NCI-H187 (cell line): Measurements from ENCODE around the gene DOCK8.
"Not testable (repeated sequence)": the region's sequence is repeated elsewhere in the genome, so short reads cannot be mapped to it uniquely, and the experiment has no call there.

Experiments
- DNase-seq, 2 experiments: peaks; one replicate each; lab custom pipeline; 2025; lab: John Stamatoyannopoulos, UW

The DOCK8 gene

DNA sequence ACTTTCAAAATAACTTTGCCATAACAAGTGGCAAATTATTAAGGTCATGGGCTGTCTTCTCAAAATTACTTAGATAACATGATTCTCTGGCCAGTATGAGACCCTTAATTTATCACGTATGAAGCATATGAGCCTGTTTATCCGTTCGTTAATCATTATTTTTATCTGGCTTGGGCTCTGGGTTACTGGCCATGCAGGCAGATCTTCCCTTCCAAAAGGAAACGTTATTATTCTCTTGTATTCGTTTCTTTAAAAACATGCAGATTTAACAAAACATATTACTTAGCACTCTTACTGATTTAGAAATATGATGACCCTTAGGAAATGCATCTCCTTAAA lies 148.6 kb downstream of the DOCK8 start:
- no peak for DNase-seq

DNA sequence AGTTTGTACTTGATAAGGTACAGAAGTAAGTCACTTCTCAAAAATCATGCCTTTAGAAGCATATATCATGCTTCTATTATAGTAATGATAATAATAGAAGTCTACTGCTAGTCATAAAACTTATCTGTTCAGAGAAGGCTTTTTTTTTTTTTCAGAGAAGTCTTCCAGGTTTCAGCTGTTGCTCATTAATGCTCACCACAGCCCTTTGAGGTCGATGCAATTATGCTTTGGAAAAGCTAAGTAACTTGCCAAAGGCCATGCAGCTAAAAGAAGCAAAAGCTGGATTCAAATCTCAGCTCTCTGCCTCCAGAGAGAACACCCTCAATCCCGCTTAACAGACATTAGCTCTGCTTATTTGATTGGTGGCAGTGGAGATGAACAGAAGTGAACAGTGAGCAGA lies 150.8 kb downstream of the DOCK8 start:
- no peak for DNase-seq

DNA sequence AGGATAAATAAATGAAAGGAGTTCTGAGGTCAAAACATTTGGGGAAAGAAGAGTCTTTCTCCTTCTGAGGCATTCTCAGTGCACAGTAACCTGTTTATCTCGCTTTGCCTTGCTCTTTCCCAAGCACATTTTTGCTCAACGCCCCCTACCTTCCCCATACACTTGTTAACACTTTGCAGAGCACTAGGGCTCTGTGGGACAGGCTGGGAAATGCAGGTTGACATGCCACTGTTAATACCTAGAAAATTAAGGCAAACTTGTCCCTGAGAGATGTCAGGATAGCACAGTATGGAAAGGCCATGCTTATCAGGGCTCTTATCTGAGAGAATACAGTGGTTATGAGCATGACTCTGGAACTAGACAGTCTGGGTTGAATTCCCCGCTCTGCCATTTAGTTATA lies 152.0 kb downstream of the DOCK8 start:
- no peak for DNase-seq

DNA sequence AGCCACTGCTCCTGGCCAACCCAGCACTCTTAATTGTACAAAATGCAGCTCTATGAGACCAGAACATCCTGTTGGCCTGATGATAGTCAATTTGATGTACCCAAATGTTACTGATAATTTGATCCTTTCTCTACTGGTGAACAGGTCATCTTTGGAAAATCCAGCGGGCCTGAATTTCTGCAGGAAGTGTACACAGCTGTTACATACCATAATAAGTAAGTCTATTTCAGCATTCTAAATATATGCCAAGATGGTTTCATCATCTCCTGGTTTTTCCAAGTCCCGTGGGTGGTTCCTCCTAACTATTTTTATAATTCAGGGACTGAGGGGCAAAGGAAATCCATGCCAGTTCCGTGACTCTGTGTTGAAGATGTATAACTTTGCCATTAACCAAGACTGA lies 155.4 kb downstream of the DOCK8 start:
- no peak for DNase-seq

DNA sequence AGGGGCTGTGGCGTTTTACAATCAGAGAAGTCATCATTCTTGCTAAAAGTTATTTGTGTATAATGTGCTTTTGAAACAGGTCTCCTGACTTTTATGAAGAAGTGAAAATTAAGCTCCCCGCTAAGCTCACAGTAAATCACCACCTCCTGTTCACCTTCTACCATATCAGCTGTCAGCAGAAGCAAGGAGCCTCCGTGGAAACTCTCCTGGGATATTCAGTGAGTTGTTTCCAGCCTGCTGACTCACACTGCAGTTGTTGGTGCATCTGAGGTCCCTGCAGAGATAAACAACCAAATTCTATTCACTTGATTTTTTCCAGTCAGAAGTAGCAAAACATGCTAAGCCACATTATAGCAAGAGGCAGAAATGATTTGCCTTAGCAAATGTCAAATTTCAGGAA lies 156.7 kb downstream of the DOCK8 start:
- no peak for DNase-seq

DNA sequence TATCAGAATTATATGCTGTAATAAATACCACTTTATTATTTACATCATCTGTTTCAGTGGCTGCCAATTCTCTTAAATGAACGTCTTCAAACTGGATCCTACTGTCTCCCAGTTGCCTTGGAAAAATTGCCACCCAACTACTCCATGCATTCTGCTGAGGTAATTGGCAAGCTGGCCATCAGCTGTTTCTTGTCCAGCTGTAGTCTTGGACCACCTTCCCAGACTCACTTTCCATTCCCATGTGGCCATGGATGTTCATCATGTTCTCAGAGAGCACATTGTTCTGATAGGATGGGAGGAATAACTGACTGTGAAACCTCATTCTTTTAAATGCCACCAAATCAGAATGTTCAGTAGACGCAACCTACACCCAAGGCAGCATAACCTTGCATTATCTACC lies 157.5 kb downstream of the DOCK8 start:
- no peak for DNase-seq

DNA sequence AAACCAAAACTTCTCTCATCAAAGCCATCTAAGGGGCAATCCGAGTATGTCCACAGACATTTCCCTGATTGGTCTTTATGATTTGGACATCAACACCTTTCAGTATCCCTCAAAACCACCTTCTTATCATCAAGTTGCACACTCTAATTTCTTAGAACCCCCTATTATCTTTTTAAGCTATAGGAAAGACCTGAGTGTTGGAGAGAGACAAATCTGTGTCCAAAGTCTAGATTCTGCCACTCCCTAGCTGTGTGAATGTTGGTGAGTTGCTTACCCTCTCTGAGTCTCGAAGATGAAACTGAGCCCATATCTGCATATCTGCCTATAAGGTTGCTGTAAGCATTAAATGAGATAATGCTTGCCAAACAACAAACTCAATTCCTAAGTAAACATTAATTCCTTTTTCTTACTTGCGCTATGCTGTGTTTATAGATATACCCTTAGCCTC lies 159.1 kb downstream of the DOCK8 start:
- no peak for DNase-seq

DNA sequence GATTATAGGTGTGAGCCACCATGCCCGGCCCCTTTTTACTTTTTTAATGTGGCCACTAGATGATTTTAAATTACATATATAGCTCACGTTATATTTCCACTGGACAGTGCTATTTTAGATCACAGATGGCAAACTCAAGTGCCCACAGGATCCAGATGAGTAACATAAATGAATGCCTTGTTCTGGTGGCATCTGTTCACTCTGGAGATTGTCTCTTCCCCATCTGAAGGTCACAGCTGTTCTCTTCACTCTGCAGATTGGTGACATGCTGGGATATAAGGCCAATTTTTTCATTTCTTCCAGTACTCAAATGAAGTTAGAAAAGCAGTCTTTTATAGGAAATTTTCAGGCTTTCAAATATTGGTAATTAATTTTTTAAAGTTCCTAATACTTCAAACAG lies 160.1 kb downstream of the DOCK8 start:
- no peak for DNase-seq

DNA sequence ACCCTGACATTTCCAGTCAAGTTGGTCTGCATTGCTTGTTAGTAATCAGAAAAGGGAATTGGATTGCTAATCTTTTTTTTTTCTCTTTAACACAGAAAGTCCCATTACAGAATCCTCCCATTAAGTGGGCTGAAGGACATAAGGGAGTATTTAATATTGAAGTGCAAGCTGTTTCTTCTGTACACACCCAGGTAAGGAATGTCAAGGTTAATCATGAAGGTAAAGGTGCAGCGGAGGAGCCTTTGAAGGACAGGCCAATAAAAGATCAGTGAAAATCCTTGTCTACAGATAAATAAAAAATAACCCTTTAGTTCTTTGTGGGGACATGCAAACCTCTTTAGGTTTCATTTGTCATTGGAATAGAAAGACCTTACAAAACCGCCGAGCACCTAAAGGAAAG lies 161.4 kb downstream of the DOCK8 start:
- no peak for DNase-seq

DNA sequence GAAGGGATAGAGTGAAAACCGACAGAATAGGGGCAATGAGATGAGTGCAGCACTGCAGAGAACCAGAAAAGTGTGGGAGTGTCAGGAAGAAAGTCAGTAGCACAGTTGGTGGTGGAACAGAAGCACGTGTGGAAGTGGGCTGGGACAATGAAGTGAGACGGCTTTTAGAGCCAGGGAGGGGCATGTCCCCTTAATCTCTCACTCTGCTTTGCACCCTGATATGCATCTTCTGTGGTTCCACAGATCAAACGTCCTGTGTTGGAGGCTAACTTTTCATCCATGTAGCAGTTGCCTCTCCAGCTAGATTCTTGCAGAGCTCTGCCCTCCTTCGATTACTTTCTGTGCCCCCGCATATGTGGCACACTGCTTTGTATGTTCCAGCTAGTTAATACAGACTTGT lies 163.6 kb downstream of the DOCK8 start:
- no peak for DNase-seq

DNA sequence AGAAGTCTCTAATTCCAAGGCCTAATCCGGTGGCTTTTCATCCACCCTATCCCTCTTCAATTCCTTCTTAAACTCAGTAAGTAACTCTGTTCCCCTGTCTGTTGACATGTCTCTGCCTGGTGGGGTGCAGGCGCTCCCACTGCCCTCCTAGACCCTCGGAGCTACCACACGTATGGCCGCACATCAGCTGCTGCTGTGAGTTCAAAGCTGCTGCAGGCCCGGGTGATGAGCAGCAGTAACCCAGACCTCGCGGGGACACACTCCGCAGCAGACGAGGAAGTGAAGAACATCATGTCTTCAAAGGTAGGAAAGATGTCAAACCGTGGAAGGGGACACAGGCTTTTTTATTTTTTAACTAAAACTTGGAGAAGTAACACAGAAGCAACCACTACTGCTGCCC lies 167.7 kb downstream of the DOCK8 start:
- no peak for DNase-seq

DNA sequence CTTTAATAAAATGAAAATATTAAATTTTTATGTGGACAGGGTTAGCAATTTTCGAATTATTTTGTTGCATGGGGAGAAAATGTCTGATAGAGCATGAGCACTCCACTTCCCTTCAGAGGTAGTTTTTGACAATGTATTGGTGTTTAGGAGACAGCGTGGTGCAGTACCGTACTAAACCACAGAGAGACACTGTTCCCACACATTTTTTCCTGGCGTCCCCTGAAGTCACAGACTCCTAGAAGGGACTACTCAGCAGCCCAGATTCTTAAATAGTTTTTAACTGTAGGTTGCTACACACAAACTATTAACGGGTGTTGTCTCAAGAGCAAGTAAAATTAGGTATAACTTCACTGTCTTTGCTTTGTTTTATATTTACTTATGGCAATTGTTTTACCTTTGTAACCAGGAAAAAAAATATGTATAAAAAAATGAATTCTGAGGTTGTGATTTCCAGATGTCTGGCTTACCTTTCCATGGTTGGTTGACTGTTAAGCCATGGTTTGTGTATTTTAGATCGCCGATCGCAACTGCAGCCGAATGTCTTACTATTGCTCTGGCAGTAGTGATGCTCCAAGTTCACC lies 171.2 kb downstream of the DOCK8 start:
- DNase-seq = peak; percentile 7 to 44

DNA sequence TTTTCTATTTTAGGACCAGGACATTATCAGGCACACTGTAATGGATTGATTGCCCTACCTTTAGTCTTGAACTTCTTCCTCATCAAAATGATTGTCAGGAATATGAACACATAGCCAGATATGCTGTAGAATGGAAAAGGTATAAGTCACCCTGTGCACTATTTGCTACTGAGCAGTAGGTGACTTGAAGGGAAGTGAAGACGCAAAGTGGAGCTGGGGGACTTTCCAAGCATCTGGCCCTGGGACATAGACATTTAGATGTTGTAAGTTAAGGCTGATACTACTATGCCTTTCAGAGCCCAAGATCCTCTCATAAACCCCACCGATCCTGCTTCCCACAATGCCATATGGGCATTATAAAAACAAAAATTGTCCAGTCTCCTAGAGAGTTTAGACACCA lies 174.5 kb downstream of the DOCK8 start:
- no peak for DNase-seq

DNA sequence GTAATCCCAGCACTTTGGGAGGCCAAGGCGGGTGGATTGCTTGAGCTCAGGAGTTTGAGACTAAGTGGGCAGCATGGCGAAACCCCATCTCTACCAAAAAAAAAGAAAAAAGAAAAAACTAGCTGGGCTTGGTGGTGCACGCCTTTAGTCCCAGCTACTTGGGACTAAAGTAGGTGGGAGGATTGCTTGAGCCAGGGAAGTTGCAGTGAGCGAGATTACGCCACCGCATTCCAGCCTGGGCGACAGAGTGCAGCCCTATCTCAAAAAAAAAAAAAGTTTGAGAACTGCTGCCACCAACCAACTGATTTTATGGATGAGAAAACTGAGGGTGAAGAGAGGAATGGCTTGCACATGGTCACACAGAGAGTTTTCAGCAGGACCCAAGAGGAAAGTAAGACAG lies 175.1 kb downstream of the DOCK8 start:
- DNase-seq = no peak

DNA sequence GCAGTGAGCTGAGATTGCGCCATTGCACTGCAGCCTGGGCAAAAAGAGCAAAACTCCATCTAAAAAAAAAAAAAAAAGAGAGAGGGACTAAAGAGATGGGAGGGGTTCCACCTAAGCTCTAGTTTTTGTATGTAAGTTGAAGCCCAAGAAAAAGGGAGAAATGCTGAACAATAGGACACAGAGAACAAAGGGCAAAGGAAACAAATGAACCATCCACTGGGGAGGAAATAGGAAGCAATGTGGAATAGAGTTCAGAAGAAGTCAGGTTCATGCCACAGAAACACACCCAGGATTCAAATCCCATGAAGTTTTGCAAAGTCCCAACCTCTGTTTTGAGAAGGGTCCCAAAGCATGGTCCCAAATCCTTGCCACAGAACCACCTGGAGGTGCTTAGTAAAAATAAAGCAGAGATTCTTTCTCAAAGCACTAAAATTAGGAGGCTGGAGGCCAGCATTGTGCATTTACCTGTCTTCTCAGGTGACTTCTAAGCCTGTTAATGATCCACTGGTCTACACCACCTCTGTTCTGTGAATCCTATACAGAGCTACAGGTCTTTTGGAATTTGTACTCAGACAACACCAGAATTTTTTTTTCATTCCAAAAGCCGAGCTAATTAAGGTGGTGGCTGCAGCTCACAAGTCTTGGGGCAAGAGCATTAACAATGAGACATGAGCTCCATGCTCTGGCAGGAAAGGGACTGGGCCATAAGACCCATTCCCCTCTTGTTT lies 177.6 kb downstream of the DOCK8 start:
- DNase-seq = no peak

DNA sequence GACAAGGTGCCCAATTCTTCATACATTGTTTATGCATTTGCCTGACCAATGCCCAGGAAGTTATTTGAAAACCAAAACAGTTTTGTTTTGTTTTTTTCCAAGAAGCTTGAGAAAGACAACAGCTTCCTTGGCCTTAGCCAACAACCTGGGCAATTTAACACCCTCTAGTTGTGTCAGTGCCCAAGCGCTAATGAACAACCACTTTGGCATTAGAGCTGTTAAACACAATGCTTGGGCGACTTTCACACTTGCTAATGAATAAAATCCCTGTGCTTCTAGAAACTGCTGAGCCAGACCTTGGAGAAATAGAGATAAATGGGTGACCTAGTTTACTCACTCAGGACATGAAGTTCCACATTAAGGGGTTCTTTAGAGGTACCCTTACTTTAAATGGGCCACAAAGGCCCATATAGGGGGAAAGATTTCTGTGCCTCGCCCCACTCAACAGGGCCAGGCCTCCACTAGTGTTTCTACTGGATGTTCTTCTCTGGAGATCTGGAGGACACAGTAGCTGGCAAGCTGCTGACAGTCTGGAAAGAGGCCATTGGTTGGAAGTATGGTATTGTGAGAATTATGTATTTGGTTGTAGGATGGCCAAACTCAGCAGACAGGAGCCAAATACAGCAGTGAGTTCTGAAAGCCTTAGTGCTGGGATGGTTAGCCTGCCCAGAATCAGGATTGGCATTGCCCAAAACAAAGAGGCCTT lies 179.8 kb downstream of the DOCK8 start:
- no peak for DNase-seq

DNA sequence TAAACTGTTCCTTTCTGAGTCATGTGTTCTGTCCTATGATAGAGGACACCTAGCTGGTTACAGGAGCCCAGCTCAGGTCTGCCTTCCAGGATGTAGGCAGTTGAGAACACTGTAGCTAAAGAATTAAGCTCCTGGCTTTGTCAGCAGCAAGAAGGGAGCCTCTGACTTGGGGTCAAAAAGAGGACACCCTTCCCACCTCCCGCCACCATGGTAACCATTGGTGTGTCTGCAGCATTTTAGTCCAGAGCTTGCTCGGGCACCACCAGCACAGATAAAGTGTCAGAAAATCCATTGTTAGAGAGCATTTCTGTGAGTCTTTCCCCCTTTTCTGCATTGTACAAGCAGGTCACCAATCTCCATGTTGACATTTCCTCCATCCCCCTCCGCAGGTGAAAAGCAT lies 181.7 kb downstream of the DOCK8 start:
- DNase-seq = no peak

DNA sequence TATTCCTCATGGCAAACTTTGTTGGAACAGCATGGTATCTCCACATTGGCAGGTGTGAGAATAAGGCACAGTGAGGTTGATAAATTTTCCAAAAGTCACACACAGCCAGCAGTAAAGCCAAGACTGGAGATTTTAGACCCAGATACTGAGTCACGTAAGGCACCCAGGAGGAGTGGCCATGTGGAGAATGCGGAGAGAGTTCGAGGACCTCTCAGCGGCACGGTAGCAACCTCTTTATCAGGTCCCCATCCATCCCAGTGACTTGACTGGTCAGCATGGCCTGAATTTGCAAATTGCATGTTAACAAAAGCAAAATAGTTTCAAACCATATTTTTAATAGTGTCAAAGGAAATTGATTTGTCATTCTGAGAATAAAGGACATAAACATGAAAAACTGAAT lies 183.4 kb downstream of the DOCK8 start:
- DNase-seq = no peak

DNA sequence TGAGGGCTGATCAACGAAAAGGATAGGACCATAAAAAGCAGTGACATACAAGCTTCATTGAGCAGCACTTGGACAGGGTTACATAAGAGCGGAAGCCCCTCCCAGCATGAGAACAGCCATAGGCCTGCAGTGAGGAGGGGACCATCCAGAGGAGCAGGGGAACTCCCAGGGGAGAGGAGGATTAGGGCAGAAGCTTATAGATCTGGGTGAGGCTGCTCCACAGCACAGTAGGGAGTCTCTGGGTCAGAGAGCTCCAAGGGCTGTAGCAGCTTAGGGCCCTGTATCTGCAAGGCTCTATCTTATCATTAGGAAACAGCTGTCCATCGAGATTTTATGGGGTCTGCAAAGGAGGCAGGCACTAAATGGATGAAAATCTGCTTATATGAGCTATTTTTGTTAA lies 186.6 kb downstream of the DOCK8 start:
- DNase-seq = no peak

DNA sequence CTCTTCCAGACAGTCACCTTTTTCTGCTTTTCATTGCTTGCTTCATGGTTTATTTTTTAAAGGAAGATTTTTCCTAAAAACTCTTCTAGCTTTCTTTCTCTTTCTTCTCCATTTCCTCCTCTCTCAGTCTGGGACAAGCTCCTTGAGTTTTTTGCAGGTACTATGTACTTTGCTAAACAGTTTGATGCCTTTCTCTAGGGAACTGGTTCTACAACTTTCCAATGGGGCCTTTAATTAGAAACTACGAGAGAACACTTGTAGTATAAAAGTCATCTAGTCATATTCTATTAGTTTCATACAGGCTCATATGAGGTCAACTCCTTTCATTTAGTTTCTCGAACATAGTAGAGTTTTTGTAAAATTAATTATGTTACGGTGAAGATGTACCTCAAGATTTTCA lies 189.6 kb downstream of the DOCK8 start:
- no peak for DNase-seq

DNA sequence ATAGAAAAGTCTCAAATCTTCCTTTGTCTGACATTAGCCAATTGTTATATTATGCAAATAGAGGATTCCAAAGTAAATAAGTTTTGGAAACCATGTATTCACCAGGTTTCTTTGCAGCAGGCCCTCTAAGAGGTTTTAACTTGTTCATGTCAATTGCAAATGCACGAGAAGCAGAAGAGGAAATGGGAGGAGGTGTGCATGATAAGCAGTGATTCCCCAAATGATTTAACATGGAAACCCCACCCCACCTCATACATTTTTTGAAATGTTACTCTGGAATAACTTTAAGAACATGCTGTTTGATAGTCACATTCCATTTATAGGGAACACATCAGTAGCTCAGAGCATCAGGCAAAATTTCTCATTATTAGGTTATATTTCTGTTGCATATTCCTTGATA lies 190.7 kb downstream of the DOCK8 start:
- no peak for DNase-seq

DNA sequence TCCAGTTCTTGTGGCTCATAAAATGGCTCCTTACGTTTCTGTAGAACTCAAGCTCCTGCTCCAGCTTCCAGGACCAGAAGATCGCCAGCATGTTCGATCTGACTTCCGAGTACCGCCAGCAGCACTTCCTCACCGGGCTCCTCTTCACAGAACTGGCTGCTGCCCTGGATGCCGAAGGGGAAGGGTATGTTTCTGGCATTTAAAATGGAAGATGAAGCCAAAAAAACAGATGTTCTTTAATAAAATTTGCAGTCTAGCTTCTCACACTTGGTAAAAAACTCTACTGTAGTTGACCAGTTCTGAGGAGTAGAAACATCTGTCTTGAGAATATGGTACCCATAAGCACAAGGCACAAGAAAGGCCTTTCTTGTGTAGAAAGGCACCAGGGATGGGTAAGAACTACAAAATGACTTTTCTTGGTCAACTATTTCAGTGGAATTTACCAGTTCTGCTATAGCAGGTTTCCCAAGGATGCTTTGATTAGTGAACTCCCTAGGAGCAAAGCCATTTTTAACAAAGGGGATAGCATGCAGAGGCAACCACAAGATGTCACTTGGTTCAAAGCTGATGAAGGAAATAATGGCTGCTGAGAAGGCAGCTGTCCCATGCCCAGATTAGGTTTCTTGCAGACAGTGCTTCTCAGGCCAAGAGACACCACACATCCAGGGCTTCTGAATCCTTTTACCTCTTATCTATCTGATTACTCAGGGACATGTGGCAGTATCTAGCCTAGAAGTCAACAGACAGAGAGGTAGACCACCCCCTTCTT lies 192.4 kb downstream of the DOCK8 start:
- DNase-seq = no peak

DNA sequence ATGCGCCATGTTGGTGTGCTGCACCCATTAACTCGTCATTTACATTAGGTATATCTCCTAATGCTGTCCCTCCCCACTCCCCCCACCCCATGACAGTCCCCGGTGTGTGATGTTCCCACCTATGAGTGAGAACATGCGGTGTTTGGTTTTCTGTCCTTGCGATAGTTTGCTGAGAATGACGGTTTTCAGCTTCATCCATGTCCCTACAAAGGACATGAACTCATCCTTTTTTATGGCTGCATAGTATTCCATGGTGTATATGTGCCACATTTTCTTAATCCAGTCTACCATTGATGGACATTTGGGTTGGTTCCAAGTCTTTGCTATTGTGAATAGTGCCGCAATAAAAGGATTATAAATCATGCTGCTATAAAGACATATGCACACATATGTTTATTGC lies 195.0 kb downstream of the DOCK8 start:
- not testable (repeated sequence) for DNase-seq
